Fibroblast of mammary gland (primary cell): Measurements from ENCODE around the gene SPPL3.

Experiments used
- DNase-seq: peaks from one replicate; pipeline ENCODE4 v3.0.0-alpha.2; 2010; ENCODE audit warnings: low read depth
- H3K4me3 ChIP-seq: 2 replicates; pipeline ENCODE4 v1.5.1; 2011; ENCODE audit warnings: low read depth, mild to moderate bottlenecking, low read length, moderate library complexity; ENCODE audit not compliant: control insufficient read depth
- CTCF ChIP-seq: conservative IDR thresholded peaks from 2 replicates; pipeline ENCODE4 v1.5.1; 2011; ENCODE audit warnings: low read depth, low read length, inconsistent platforms; ENCODE audit not compliant: control insufficient read depth, insufficient read depth

The SPPL3 gene

DNA sequence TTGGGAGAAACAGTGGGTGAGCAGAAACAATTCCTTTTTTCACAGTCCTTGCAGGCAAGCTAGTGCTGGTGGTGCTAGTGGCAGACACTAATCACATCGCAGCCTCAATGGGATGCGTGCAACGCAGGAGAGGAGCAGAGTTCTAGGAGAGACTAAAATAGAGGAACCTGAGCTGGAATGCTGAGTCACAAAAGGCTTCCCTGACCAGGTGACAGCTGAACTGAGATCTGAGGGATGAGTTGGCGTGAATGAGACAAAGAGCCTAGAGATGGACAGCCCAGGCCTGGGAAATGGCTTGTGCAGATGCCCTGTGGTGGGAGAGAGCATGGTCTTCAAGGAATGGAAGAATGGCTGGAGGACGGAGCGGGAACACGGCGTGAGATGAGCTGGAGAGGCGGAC is 152.8 kb downstream of the SPPL3 start:
- DNase-seq: no peak
- TF ChIP-seq CTCF: no peak
- H3K4me3 ChIP-seq: no peak overlapping the region

DNA sequence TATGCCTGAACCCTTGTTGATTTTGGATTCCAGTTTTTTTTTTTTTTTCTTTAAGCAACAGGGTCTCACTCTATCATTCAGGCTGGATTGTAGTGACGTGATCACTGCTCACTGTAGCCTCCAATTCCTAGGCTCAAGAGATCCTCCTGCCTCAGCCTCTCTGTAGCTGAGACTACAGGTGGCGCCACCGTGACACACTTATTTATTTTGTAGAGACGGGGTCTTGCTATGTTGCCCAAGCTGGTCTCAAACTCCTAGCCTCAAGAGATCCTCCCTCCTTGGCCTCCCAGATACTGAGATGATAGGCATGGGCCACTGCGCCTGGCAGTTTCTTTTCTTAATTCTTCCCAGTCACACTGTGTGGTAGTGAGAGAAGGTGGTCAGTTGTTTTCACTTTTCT is 153.4 kb downstream of the SPPL3 start:
- no peak for TF ChIP-seq CTCF
- DNase-seq: no peak
- no peak overlapping the region for H3K4me3 ChIP-seq

DNA sequence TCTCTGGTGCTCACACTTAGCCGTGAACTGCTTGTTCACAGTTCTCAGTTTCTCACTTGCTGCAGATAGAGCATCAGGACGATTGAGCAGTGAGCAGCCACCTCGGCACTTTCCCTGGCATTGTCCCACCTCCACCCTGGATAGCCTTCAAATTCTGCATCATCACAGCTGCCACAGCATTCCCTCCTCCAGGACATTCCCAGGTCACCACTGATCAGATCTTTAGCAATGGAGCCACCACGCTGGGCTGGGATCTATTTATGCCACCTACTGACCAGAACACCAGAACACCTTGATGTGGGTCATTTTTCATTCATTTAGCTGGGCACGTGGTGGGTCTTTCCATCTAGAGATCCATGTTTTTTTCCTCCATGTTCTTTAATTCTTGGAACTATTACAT is 154.9 kb downstream of the SPPL3 start:
- DNase-seq: no peak
- H3K4me3 ChIP-seq: no peak overlapping the region
- TF ChIP-seq CTCF: no peak

- no peak overlapping the region for H3K4me3 ChIP-seq
- TF ChIP-seq CTCF: no peak
- DNase-seq: no peak
These were observed 155.9 kb downstream of the SPPL3 start for GRCh38 chr12:120748242-120748641.

DNA sequence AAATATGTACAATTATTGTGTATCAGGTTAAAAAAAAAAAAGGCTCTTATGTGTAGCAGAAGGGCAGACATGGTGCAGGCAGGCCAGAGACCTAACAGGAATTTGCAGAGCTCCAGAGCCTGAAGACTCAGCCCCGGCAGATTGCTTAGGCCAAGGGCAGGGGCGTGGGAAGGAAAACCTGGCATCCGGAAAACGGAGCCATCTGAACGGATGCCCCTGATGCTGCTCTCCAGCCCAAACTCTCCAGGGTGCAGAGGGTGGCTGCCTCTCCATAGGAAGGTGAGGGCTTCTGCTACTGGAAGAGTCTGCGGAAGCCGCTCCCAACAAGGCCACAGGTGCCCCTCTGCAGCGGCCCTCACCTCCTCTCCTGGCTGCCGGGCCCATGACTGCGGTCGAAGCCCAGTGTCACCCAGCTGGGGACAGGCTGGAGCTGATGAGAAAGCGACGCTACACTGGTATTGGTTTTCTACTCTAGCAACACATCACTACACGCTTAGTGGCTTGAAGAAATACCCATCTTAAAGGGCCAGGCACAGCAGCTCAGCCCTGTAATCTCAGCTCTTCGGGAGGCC is 159.2 kb downstream of the SPPL3 start:
- TF ChIP-seq CTCF: no peak
- DNase-seq: no peak
- H3K4me3 ChIP-seq: no peak overlapping the region

DNA sequence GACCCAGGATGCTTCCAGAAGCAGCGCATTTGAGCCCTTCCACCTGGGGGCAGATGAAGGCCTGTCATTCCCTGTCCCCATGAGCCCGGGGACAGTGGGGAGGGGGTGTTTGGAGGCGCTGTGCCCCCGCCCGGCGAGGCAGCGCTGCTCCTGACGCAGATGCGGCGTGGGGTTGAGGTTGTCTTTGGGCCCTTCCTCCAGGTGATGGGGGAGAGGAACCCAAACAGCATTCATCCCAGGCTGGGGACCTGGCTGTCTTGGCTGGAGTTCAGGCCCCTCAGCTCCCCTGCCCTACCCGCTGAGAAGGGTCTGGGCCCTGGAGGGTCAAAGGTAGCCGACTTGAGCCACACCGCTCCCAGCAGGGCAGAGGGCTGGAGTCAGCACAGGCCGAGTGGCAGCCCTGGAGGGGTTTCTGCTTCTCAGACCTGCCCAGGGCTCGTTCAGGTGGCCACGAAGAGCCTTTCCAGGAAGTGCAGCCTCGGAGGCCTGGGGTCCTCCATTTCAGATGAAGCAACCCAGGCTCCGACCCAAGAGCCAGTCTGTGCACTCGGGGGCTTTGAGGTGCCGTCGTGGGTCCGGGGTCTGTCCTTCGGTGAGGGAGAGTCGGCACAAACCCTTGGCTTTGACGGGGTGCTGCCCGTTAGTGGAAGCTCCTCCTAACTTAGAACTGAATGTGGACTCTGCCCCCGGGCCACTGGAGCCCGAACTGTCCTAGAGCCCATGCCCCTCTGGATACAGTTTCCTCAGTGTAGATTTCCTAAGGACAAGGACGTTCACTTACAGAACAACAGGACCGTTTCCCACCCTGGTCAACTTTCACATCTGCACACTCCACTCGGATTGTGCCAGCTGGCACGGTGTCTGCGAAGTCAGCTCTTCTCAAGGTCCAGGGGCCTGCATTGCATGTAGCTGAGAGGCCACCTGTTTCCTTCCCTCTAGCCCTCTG is 162.4 kb downstream of the SPPL3 start:
- no peak overlapping the region for H3K4me3 ChIP-seq
- TF ChIP-seq CTCF: no peak
- no peak for DNase-seq
